Stimulated activated CD4-positive, alpha-beta T cell treated with anti-CD3 and anti-CD28 coated beads, Interleukin-2, amount 100 ng/mL, for 48 hours (primary cell): ENCODE results near the gene IFIT1B.
A peak's percentile ranks its signal among the peaks of the same experiment; 100 is the strongest.
"Not testable (repeated sequence)": the region's sequence is repeated elsewhere in the genome, so short reads cannot be mapped to it uniquely, and the experiment has no call there.

ENCODE experiments used
- DNase-seq, 2 donors: peaks; one replicate each; pipeline ENCODE4 v3.0.0-alpha.2; 2020

The IFIT1B gene, protein sequence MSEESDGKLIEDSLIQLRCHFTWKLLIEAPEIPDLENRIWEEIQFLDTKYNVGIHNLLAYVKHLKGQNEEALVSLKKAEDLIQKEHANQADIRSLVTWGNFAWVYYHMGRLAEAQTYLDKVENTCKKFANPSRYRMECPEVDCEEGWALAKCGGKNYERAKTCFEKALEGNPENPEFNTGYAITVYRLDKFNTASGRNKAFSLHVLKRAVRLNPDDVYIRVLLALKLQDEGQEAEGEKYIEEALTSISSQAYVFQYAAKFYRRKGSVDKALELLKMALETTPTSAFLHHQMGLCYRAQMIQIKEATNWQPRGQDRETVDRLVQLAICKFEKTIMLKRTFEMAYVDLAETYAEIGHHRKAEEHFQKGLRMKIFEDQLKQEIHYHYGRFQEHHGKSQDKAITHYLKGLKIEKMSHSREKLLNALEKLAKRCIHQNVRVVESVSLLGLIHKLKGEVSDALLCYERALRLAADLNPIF

DNA sequence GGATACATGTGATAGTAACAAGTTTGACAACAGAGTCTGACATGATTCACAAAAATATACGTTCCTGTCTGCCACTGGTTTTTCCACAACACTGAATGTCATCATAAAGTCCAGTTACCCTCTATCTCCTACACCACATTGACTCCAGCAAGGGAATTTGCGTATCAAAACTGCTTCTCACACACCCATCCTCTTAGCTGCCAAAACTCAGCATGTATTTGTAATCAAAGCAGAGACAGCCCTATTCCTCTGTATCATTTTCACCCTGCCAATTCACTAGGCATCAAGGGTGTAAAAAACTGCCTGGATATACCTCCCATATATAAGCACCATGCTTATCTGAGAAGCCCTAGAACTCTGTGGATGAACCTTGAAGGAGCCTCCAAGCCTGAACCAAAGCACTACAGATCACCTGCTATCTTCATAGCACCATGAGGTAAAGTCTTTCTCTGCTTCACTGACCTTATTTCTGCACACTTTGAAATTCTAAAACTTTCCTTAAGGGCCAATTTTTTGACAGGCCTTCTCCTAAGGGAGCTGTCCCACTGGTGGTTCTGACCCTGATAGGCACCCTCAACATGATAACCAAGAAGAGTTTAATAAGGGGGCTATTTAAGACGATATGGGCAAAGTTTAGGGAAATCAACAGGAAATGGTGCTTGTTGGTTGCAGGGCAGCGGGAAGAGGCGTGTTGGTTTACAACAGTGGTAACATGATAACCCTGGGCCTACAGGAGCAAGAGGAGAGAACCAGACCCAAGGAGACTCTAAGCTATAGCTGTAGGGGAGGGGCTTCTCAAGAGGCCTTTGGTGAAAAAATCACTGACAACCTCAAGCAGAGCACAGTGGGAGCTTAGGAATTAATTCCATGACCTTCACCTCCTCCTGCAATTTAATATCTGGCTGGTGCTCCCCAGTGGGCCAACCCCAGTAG is at the start of gene IFIT1B:
TSS of gene IFIT1B (plus strand) at position 352 of the 933 bp plus-strand sequence. CDS start at position 432, 80 bp downstream.
- DNase-seq = no peak

DNA sequence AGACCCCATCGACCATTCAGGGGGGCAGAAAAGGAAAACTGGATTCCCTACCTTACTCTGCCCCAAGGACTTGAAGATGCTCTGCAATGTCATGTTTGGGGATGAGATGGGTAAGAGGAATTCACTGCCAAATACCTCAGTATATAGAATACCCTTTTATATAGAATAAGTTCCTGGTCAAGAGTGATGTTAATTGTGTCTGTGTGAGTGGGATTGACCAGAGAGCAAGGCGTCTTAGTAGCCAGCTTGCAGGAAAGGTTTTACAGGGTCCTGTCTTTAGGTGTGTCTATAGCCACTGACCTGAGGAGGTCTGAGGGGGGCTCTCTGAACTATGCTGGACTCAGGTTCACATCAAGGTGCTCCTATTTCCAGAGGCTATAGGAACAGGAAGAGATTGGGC is 48.7 kb upstream of the IFIT1B start:
- DNase-seq = no peak

DNA sequence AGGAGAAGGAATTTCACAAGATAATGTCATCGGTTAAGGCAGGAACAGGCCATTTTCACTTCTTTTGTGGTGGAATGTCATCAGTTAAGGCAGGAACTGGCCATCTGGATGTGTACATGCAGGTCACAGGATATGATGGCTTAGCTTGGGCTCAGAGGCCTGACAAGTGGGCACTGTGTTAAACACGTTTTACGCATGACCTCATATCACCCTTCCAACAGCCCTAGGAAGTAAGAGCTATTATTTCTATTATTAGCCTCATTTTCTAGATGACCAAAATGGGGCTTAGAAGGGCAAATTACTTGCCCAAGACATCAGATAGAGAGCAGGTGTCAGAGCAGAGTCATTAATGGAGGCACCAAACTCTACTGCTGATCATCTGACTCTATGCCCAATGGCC is 47.8 kb upstream of the IFIT1B start:
- not testable (repeated sequence) for DNase-seq

DNA sequence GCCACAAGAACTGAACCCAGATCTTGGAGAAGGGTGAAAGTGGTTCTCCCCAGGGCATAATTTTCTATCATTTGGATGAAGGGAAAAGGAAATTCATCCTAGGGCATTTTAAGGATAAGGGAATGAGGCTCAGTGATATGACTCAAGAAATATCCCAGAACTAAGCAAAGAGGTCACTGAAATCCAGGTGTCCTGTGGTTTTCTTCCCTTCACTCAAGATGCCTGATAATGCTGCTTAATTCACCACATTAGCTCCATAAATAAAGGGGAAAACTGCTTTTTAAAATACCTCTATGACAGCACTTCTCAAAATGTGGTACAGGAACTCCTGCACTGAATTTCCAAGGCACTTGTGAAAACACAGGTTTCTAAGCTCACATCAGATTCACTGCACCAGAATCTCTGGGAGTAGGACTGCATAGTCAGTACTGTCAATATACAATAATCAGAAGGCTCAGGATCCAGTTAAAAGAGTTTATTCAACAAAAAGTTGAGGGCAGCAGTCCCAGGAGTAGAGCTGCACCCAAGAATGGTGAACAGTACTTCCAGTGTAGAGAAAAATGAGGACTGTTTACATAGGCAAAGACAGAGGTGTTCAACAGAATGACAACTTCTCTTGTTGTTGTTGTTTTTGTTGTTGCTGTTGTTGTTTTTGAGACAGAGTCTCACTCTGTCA is 47.2 kb upstream of the IFIT1B start:
- DNase-seq = no peak

DNA sequence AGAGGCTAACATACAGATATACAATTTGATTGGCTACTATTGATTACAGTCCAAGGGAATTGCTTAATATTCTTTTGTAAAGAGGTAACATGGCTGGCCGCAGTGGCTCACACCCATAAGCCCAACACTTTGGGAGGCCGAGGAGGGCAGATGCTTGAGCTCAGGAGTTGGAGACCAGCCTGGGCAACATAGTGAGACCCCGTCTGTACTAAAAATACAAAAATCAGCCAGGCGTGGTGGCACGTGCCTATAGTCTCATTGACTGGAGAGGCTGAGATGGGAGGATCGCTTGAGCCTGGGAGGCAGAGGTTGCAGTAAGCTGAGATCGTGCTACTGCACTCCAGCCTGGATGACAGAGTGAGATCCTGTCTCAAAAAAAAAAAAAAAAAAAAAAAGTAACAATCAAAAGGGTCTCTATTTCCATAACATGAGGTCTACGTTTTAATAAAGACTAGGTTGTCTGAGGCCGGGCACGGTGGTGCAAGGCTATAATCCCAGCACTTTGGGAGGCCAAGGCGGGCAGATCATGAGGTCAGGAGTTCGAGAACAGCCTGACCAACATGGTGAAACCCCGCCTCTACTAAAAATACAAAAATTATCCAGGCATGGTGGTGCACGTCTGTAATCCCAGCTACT is 46.3 kb upstream of the IFIT1B start:
- DNase-seq = not testable (repeated sequence)

DNA sequence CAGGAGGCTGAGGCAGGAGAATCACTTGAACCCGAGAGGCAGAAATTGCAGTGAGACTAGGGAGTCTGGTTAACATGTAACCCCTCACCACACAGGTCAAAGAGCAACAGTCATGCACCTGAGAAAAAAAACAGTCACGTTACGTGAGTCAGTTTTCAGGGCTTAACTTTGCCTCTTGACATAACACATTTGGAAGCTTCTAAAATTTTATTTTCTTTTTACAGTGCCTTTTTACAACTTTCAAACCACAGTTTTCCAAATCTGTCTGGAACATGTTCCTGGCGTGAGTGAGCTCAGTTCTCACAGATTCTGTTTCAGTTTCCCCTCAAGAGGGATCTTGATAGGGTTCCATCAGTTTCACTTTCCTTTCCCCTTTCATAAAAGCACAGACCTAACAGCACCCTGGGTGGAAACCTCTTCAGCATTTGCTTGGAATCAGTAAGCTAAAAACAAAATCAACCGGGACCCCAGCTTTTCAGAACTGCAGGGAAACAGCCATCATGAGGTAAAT is 45.7 kb upstream of the IFIT1B start:
- DNase-seq = peak in 1 of 2 donors; percentile 1

DNA sequence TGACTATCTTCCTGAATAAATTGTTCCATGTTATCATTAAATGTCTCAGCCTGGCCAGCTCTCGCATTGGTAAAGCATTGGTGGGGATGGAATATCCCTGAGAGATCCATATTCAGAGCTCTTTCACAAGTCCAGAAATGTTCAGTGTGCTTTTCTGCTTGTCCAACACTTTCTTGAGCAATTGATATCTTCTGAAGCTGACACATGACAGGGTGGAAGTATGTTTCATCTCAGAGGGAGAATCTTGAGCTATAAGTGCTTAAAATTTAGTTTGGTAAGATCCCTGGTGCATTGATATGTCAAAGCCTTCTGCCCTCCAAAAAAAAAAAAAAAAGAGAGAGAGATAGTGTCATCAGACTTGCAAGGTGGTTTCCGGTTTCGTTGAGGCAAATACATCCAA is 42.6 kb upstream of the IFIT1B start:
- no peak for DNase-seq

DNA sequence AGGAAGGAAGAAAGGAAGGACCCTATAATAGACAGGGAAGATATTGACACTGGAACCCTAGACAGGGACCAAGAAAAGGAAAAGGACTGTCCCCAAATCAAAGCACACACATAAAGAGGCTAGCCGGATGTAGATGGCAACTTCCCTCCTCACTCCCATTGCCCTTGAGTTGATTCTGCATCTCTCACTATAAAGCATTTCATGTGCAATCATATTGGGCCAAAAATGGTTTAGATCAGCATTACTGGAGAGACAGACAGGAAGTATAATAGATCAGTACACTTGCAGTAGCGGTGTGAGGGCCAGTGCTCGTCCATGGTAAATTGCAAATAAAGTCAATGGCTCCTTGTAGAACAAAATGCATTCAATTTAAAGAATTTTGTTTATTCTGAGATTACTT is 41.6 kb upstream of the IFIT1B start:
- DNase-seq = no peak

DNA sequence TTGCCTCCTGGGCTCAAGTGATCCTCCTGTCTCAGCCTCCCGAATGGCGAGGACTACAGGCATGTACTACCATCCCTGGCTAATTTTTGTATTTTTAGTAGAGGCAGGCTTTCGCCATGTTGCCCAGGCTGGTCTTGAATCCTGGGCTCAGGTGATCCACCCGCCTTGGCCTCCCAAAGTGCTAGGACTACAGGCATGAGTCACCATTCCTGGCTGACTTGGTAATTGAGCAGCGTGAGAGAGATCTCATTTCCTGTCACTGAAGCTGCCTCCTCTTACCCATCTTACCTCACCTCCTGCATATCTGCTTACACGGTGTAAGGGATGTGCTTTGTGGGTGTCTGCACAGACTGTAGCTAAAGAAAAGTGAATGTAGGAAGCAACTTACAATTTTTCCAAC is 40.4 kb upstream of the IFIT1B start:
- peak in 1 of 2 donors; percentile 15 for DNase-seq

DNA sequence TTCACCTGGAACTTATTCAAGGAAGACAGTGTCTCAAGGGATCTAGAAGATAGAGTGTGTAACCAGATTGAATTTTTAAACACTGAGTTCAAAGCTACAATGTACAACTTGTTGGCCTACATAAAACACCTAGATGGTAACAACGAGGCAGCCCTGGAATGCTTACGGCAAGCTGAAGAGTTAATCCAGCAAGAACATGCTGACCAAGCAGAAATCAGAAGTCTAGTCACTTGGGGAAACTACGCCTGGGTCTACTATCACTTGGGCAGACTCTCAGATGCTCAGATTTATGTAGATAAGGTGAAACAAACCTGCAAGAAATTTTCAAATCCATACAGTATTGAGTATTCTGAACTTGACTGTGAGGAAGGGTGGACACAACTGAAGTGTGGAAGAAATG is 39.1 kb upstream of the IFIT1B start:
- no peak for DNase-seq

DNA sequence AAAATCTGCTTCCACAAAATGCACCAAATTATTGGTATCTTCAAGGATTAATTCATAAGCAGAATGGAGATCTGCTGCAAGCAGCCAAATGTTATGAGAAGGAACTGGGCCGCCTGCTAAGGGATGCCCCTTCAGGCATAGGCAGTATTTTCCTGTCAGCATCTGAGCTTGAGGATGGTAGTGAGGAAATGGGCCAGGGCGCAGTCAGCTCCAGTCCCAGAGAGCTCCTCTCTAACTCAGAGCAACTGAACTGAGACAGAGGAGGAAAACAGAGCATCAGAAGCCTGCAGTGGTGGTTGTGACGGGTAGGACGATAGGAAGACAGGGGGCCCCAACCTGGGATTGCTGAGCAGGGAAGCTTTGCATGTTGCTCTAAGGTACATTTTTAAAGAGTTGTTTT is 38.0 kb upstream of the IFIT1B start:
- no peak for DNase-seq

DNA sequence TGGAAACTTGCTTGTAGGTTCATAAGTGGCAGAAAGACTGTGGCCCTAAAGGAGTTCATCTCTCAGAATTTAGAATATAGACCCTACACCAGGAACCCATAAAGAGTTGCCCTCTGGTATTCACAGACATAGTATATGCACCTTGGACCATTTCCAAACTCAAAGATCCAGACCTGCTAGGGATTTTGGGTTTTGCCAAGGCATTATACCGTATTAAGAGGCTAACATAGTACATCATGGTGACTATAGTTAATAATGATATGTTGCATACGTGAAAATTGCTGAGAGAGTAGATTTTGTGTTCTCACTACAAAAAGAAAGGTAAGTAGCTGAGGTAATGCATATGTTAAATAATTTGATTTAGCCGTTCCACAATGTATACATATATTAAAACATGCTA is 36.2 kb upstream of the IFIT1B start:
- no peak for DNase-seq

DNA sequence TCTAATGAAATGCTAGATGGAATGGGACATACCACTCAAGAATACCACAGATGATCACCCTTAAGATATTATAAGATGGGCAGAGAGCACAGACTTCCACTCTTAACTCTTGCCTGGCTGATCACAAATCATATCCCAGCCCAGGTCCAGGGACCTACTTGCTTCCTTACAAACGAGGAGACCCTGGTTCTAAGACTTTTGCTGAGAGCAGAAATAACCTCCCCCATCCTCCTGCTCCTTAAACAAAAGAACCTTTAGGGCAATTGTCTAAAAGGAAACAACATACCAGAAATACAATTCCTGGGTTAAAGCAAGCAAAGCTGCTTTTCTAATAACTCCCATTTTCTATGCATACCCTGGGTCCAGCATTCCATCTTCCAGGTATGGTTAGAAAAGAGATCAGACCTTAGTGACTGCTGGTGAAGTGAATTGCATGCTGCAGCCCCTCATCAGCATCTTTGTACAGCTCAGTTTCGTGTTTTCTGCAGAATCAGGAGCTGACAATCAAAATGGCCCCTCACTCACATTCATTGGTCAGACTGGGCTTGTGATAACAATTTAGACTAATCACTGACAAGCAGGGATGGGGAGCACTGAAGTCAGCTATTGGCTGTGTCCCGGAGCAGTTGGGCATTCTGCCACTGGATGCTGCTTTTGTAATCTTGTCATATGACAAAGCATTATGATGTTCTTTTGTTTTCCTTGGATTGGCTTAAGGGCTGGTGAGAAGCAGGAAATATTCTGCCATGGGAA is 35.5 kb upstream of the IFIT1B start:
- no peak for DNase-seq

DNA sequence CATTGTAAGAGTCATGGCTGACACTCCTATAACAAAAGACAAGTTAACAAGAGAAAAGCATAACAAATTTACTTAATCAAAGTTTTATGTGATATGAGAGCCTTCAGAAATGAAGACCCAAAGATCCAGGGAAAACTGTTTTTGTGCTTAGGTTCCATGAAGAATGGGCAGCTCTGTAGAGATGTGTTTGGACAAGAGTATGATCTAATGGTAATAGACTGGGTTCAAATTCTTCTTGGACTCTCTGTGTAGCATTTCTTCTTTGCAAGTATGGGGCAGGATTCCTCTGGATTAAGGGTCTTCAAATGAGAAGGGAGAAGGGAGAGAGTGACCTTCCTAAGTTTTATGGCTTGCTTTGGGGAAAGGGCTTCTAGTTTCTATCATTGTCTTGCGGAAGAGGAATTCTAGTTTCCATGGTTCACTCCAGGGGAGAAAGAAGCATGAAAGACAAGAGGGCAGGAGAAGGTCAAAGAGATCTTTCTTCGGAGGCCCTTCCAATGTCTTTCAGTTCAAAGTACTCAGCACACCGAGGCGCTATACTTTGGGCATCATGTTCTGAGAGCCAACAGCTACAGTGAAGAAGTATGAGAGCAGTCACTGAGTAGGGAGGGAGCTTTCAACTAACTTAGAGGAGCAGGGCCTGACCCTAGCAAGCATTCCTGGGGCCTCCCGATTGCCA is 34.6 kb upstream of the IFIT1B start:
- no peak for DNase-seq

DNA sequence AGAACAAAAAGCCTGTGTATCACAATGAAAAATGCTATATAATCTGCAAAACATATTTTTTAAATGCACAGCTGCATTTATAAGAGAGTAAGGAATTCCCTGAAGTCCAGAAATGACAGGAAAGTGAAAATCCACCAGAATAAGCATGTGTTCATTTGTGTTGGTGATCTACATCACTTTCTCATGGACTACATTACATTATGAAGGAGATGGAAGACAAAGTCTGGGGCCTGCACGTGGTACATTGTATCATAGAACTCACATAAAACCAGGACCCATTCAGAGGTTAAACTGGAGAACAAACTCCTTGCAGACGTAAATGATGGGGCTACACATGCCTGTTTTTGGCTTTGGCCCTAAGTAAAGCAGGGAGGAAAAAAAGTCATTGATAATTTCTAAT is 33.7 kb upstream of the IFIT1B start:
- no peak for DNase-seq

DNA sequence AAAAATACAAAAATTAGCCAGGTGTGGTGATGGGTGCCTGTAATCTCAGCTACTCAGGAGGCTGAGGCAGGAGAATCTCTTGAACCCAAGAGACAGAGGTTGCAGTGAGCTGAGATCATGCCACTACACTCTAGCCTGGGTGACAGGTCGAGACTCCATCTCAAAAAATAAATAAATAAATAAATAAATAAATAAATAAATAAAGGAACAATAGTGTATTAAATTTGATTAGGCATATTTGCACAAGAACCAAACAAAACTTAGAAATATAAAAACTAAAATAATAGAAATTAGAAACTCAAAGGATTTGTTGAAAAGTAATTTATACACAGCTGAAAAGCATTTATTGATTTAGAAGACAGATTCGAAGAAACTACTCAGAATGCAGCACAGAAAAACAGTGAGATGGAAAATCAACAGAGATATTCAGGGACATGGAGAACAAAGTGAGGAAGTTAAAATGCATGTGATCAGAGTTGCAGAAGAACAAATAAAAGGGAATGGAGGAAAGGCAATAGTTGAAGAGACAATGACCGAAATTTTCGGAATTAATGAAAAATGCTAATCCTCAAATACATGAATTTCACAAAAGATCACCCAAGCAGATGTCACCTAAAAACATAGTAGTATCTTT is 32.4 kb upstream of the IFIT1B start:
- DNase-seq = no peak

DNA sequence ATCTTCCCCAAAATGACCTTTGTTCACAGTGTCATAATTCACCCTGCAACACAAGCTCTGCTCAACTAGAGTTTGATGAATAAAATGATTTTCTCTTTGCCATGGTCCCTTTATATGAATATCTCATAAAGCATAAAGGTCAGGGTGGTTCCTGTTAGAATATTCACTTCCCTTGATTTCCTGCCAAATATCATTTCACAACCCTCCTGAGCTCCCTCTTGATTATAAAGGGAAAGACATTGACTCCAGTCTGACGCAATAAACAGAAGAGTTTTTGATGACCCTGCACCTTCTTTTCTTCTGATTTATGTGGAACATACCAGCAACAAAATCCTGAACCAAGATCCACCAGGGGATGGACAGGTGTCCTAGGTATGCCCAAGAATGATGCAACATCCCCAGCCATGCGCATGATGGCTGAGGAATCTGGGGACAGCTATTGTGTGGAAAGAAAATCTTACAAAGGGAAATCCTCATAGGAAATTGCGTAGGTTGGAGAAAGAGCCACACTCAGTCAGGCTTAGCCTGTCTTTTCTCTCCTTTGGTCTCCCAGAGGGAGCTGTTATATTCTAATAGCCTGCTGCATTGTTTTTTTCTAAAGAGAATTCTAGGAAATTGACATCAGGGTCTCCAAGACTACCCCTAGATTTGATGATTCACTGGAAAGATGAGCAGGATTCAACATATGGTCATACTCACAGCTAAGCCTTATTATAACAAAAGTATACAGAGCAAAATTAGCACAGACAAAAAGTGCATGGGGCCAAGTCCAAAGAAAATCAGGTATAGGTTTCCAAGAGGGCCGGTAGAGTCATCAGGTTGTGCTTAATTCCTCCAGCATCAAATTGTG is 31.2 kb upstream of the IFIT1B start:
- no peak for DNase-seq

DNA sequence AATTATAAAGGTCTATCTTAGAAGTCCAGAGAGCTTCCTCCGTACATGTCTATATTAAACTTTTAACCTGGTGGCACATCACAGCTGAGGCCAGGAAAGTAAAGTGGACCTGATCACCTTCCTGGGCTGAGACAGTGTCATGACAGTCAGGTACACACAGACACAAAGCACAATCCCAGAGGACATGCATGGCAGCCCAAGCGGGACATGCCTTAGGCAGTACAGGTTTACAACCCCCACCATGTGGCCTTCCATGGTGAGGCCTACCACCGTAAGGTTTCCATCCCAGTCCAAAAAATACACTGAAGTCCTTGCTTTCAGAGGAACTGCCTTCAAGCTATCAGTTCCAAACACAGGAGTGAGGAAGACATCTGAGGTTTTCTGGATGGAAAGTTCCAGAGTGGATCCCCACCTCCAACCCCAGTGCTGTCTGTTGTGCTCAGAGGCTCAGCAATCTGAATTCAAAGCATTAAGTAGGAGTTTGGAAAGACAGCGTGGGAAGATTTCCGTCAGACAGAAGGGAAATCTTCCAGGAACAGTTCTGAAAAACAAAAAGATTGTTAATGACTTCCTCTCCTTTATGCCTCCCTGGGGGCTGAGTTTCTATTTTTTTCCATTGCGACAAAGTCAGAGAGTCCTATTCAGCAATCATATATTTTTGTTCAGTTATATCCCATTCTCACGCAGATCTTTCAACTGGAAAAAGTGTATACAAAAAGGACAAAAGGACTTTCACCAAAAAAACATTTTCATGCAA is 30.0 kb upstream of the IFIT1B start:
- no peak for DNase-seq

DNA sequence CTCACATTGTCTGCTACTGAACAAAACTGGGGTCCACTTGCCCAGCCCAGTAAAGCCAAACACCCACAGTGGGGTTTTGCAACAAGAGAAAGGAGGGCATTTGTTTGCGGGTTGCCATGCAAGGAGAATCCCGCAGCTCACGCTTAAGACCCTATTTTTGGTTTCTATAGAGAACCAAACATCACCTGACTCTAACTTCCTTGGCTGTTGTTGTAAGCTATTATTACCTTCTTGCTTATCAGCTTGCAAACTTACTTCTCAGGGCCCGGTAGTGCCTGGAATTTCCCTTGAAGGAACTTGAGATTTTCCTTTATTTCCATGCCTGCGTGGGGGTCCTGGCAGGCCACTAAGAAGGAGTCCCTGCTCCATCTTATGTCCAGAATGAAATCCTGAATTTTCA is 29.4 kb upstream of the IFIT1B start:
- DNase-seq = no peak
